Skeletal muscle satellite cell (primary cell): ENCODE results near the gene ACR.

Experiments used
- H3K27me3 ChIP-seq: 2 replicates; pipeline ENCODE4 v1.7.0; 2013; ENCODE audit warnings: low read length; ENCODE audit not compliant: control insufficient read depth, insufficient read depth
- H3K36me3 ChIP-seq: 2 replicates; pipeline ENCODE4 v1.7.0; 2013; ENCODE audit warnings: mild to moderate bottlenecking, control low read depth, low read length; ENCODE audit not compliant: insufficient read depth
- H3K4me1 ChIP-seq: 2 replicates; pipeline ENCODE4 v1.7.0; 2013; ENCODE audit warnings: low read length; ENCODE audit not compliant: control insufficient read depth, insufficient read depth
- H3K4me2 ChIP-seq: 2 replicates; pipeline ENCODE4 v1.7.0; 2013; ENCODE audit warnings: mild to moderate bottlenecking, low read length
- H3K4me3 ChIP-seq: 2 replicates; pipeline ENCODE4 v1.7.0; 2013; ENCODE audit warnings: low read length
- H3K9ac ChIP-seq: 2 replicates; pipeline ENCODE4 v1.7.0; 2013; ENCODE audit warnings: mild to moderate bottlenecking, low read depth, low read length, moderate library complexity
- H3K9me3 ChIP-seq: replicated peaks from 2 replicates; pipeline ENCODE4 v1.7.0; 2013; ENCODE audit warnings: mild to moderate bottlenecking, control low read depth, low read length

The ACR gene

DNA sequence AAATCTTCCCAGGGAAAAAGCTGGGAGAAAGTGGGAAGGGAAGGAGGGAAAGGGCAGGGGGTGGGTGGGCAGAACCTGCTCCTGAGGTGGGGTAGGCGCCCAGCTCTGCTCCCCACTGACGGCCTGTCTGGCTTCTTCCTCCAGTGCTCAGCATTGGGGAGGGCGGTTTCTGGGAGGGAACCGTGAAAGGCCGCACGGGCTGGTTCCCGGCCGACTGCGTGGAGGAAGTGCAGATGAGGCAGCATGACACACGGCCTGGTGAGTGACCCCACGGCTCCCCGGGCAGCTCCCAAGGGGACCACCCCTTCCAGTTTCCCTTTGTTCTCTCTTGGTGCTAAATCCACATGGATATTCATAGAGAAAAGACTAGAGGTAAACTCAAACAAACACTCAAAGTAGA lies 39.5 kb upstream of the ACR start:
- Histone ChIP-seq H3K27me3 (peaks cover 7% of the 10 kb centered on the region), H3K36me3 (no peaks in the 10 kb centered on the region), H3K4me1 (peaks cover 11% of the 10 kb centered on the region), H3K9ac (no peak overlapping the region), H3K4me2 (no peak overlapping the region), H3K9me3 (no peaks in the 10 kb centered on the region), H3K4me3 (no peak overlapping the region)

GRCh38 chr22:50699001-50699755 lies 38.8 kb upstream of the ACR start:
- no peaks in the 10 kb centered on the region for H3K36me3 ChIP-seq

DNA sequence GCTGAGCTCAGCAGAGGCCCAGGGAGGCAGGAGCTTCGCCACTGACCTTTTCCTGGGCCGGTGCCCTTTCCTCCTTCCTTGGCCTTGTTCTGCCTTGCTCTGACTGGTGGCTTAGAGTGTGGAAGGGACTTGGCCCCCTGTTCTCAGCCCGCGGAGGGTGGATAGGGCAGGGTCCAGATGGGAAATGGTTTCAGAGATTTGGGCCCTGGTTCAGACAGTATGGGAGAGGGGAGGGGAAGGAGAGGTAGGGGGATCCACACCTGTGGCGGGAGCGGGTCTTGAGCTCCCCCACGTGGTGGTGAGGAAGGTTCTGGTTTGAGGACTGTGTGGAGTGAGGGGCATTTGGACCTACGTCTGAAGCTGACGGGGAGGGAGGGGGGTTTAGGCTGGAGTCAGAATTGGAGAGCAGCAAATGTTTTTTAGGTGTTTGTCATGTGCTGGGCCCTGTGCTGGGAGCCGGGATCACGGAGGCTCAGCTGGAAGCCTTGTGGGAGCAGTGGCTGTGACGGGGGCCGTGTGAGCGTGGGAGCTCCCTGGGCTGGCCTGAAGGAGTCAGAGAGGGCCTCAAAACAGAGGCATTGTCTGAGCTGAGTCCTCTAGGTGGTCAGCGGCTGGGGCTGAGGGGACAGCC lies 38.1 kb upstream of the ACR start:
- peaks cover 7% of the 10 kb centered on the region for H3K27me3 ChIP-seq
- H3K4me3 ChIP-seq, result no peak overlapping the region
- H3K9ac ChIP-seq, result no peak overlapping the region
- H3K4me1 ChIP-seq, result peaks cover 11% of the 10 kb centered on the region
- H3K9me3 ChIP-seq, result no peaks in the 10 kb centered on the region
- no peaks in the 10 kb centered on the region for H3K36me3 ChIP-seq
- H3K4me2 ChIP-seq, result no peak overlapping the region

More at GRCh38 chr22:50699001-50699755, 38.8 kb upstream of the ACR start:
- H3K4me1 ChIP-seq, result peaks cover 11% of the 10 kb centered on the region
- H3K4me3 ChIP-seq, result no peak overlapping the region
- H3K9ac ChIP-seq, result no peak overlapping the region
- H3K27me3 ChIP-seq, result peaks cover 7% of the 10 kb centered on the region
- H3K4me2 ChIP-seq, result no peak overlapping the region
- H3K9me3 ChIP-seq, result no peaks in the 10 kb centered on the region

- H3K4me2 ChIP-seq, result no peak overlapping the region
- peaks cover 11% of the 10 kb centered on the region for H3K4me1 ChIP-seq
- peaks cover 3% of the 10 kb centered on the region for H3K27me3 ChIP-seq
- no peak overlapping the region for H3K9ac ChIP-seq
- H3K36me3 ChIP-seq, result no peaks in the 10 kb centered on the region
- H3K9me3 ChIP-seq, result no peaks in the 10 kb centered on the region
- H3K4me3 ChIP-seq, result no peak overlapping the region
Measured at GRCh38 chr22:50700387-50701075, 37.5 kb upstream of the ACR start.

- Histone ChIP-seq H3K36me3 (no peaks in the 10 kb centered on the region), H3K4me2 (no peak overlapping the region), H3K27me3 (no peaks in the 10 kb centered on the region), H3K4me1 (peaks cover 11% of the 10 kb centered on the region), H3K4me3 (no peak overlapping the region), H3K9ac (no peak overlapping the region), H3K9me3 (no peaks in the 10 kb centered on the region)
Measured at GRCh38 chr22:50701076-50701419, 37.0 kb upstream of the ACR start.

DNA sequence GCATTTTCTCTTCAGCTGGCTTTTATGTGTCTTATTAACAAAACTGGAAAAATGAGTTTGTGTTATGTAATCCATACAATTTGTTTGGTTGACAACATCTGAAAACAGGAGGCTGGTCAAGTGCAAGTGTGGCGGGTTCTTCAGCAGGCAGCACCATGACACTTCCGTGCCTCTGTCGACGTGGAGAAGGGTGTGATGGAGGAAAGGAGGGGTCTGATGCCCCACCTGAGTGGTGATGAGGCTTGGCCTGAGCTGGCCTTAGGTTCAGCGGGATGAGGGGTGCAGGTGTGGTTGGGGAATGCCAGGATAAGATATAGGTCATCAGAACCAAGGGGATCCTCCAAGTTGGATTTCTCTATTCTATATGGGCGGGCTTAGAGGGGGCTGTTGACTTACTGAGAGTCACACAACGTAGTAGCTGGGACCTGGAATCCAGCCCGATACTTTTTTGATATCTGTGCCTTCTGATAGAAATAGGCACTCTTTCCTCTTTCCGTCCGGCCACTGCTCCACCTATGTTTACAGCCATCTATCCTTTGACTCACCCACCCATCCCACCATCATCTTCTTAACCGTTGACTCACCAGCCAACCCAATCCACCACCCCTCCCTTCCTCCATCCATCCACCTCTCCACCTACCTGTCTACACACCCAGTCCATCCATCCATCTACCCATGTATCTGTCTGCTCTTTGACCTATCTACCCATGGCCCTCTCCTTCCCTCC lies 36.4 kb upstream of the ACR start:
- Histone ChIP-seq H3K27me3 (no peaks in the 10 kb centered on the region), H3K4me1 (peaks cover 9% of the 10 kb centered on the region), H3K9me3 (no peaks in the 10 kb centered on the region), H3K4me2 (no peak overlapping the region), H3K36me3 (no peaks in the 10 kb centered on the region), H3K9ac (no peak overlapping the region), H3K4me3 (no peak overlapping the region)

GRCh38 chr22:50702261-50702671 lies 35.7 kb upstream of the ACR start:
- Histone ChIP-seq H3K4me3 (no peak overlapping the region), H3K4me1 (peaks cover 5% of the 10 kb centered on the region), H3K4me2 (no peak overlapping the region), H3K36me3 (no peaks in the 10 kb centered on the region), H3K9ac (no peak overlapping the region), H3K9me3 (no peaks in the 10 kb centered on the region), H3K27me3 (no peaks in the 10 kb centered on the region)

DNA sequence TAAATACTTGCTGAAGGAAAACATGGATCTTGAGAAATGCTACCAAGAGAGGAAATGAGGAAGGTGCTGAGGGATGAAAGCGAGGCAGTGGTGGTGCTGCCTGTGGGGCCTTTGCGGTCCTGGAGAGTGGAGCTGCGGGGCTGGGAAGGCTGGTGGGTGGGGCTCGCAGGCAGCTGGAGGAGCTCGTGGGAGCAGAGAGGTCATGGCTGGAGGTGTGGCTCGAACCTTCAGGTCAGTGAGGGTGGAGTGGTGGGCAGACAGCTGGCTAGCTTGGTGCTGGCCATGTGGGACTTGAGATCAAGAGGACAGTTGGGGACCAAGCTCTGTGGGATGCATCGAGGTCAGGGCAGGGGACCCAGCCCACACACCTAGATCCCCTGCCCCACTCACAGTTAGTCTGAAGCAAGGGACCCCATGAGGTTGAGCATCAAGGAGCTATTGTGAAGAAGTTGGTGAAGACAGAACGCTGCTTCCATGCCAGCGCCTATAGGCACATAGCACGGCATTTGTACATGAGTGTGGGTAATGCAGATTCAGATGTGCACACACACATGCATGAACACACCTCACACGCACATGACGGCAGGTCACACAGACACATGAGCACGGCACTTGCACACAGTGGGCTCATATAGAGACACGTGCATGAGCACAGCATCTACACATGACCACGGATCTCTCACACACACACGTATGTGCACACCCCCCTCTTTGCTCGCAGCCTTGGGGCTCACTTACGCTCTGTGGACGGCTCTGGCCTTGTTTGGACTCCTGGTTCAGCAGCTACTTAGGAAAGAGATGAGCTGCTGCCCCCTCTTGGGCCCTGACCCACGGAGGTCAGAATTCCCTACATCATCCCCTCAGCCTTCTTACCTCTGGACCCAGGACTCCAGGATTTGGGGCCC lies 34.9 kb upstream of the ACR start:
- no peak overlapping the region for H3K4me3 ChIP-seq
- no peak overlapping the region for H3K4me2 ChIP-seq
- no peaks in the 10 kb centered on the region for H3K9me3 ChIP-seq
- peaks cover under 1% of the 10 kb centered on the region for H3K4me1 ChIP-seq
- no peaks in the 10 kb centered on the region for H3K36me3 ChIP-seq
- H3K27me3 ChIP-seq, result no peaks in the 10 kb centered on the region
- no peak overlapping the region for H3K9ac ChIP-seq

GRCh38 chr22:50703726-50704509 lies 34.1 kb upstream of the ACR start:
- no peaks in the 10 kb centered on the region for H3K9me3 ChIP-seq
- H3K9ac ChIP-seq, result no peak overlapping the region
- no peaks in the 10 kb centered on the region for H3K27me3 ChIP-seq
- H3K4me1 ChIP-seq, result no peaks in the 10 kb centered on the region
- H3K36me3 ChIP-seq, result no peaks in the 10 kb centered on the region
- H3K4me3 ChIP-seq, result no peak overlapping the region
- H3K4me2 ChIP-seq, result no peak overlapping the region

DNA sequence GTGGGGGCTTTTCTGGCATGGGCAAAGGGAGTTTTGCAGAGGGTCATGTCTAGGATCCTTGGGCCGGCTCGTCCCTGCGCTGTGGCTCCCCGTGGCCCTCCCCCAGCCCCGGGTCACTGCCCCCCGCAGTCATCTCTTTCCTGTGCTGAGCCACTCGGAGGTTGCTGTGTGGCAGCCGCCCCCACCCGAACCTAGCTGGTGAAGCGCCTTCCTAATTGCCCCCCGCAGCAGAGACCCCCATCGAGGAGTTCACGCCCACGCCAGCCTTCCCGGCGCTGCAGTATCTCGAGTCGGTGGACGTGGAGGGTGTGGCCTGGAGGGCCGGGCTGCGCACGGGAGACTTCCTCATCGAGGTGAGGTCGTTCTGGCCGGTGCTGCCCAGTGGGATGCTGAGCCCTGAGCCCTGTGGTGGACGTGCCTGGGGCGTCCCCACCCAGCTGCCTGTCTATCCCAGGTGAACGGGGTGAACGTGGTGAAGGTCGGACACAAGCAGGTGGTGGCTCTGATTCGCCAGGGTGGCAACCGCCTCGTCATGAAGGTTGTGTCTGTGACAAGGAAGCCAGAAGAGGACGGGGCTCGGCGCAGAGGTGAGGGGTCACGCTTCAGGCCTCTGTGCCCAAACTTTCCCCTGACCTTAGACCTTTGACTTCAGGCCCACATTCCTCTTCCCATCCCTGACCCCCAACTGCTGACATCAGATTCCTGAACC lies 33.3 kb upstream of the ACR start:
- Histone ChIP-seq H3K4me3 (no peak overlapping the region), H3K9ac (no peak overlapping the region)

More for the DNA sequence above, 33.3 kb upstream of the ACR start:
- Histone ChIP-seq H3K36me3 (no peaks in the 10 kb centered on the region), H3K4me1 (no peaks in the 10 kb centered on the region), H3K9me3 (no peaks in the 10 kb centered on the region), H3K4me2 (no peak overlapping the region), H3K27me3 (no peaks in the 10 kb centered on the region)
